Nephron progenitor cell (in vitro differentiated cells): Measurements from ENCODE around the gene LMBRD2.

Experiments used
- DNase-seq: peaks from one replicate; pipeline ENCODE4 v3.0.0; 2021
- H3K27ac Mint-ChIP-seq: 2 replicates; pipeline ENCODE4 v1.8.0; 2021; ENCODE audit warnings: mild to moderate bottlenecking, moderate library complexity, mixed read lengths
- H3K27me3 Mint-ChIP-seq: 2 replicates; pipeline ENCODE4 v1.8.0; 2021; ENCODE audit warnings: mild to moderate bottlenecking, low read depth, mixed read lengths; ENCODE audit not compliant: poor library complexity
- H3K36me3 Mint-ChIP-seq: 2 replicates; pipeline ENCODE4 v1.8.0; 2021; ENCODE audit warnings: low read depth, mixed read lengths
- H3K4me1 Mint-ChIP-seq: 2 replicates; pipeline ENCODE4 v1.8.0; 2021; ENCODE audit warnings: mixed read lengths
- H3K4me3 Mint-ChIP-seq: 2 replicates; pipeline ENCODE4 v1.8.0; 2021; ENCODE audit warnings: mild to moderate bottlenecking, moderate library complexity, mixed read lengths
- H3K9me3 Mint-ChIP-seq: 2 replicates; pipeline ENCODE4 v1.8.0; 2021; ENCODE audit warnings: mild to moderate bottlenecking, moderate library complexity, mixed read lengths
- TF ChIP-seq, protein P1 (sequence below): fragments of 200-600 bp; sonication (generic); IDR thresholded peaks from 2 replicates; pipeline ENCODE4 v1.5.0; 2021; ENCODE audit warnings: antibody characterized with exemption

Gene LMBRD2

GRCh38 chr5:36111238-36111637, 40.4 kb downstream of the LMBRD2 start:
- Mint-ChIP-seq H3K36me3 (peaks cover 19% of the 10 kb centered on the region), H3K27me3 (no peaks in the 10 kb centered on the region), H3K27ac (no peak overlapping the region), H3K9me3 (no peaks in the 10 kb centered on the region), H3K4me1 (no peaks in the 10 kb centered on the region), H3K4me3 (no peak overlapping the region)
- TF ChIP-seq, protein P1, sequence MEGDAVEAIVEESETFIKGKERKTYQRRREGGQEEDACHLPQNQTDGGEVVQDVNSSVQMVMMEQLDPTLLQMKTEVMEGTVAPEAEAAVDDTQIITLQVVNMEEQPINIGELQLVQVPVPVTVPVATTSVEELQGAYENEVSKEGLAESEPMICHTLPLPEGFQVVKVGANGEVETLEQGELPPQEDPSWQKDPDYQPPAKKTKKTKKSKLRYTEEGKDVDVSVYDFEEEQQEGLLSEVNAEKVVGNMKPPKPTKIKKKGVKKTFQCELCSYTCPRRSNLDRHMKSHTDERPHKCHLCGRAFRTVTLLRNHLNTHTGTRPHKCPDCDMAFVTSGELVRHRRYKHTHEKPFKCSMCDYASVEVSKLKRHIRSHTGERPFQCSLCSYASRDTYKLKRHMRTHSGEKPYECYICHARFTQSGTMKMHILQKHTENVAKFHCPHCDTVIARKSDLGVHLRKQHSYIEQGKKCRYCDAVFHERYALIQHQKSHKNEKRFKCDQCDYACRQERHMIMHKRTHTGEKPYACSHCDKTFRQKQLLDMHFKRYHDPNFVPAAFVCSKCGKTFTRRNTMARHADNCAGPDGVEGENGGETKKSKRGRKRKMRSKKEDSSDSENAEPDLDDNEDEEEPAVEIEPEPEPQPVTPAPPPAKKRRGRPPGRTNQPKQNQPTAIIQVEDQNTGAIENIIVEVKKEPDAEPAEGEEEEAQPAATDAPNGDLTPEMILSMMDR, result no peak
- DNase-seq, result no peak

- Mint-ChIP-seq H3K27ac (no peak overlapping the region), H3K36me3 (peaks cover 18% of the 10 kb centered on the region), H3K4me1 (no peaks in the 10 kb centered on the region), H3K9me3 (no peaks in the 10 kb centered on the region), H3K4me3 (no peak overlapping the region), H3K27me3 (no peaks in the 10 kb centered on the region)
- DNase-seq, result no peak
- TF ChIP-seq, protein P1, result no peak
Observed at GRCh38 chr5:36108758-36109460, 42.8 kb downstream of the LMBRD2 start.

DNA sequence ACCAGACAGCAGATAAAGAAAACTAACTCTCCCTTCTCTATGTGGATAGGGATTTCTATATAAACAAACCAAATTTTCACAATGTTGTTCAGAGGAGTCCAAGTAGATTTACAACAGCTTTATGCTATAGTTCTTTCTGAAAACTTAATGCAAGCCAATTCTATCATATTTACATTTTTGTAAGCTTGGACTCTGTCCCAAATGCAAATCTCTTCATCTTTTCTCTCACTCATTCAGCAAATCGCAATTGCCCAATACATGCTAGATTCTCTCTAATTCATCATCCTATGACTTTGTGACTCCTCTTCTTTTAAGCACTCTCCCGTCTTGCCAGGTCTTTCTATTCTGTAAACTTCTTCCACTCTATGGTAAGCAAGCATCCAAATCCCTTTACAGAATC, 45.9 kb downstream of the LMBRD2 start:
- Mint-ChIP-seq H3K4me1 (no peaks in the 10 kb centered on the region), H3K4me3 (no peak overlapping the region), H3K9me3 (no peaks in the 10 kb centered on the region), H3K27ac (no peak overlapping the region), H3K27me3 (no peaks in the 10 kb centered on the region), H3K36me3 (peaks cover 18% of the 10 kb centered on the region)
- TF ChIP-seq, protein P1, result no peak
- no peak for DNase-seq

DNA sequence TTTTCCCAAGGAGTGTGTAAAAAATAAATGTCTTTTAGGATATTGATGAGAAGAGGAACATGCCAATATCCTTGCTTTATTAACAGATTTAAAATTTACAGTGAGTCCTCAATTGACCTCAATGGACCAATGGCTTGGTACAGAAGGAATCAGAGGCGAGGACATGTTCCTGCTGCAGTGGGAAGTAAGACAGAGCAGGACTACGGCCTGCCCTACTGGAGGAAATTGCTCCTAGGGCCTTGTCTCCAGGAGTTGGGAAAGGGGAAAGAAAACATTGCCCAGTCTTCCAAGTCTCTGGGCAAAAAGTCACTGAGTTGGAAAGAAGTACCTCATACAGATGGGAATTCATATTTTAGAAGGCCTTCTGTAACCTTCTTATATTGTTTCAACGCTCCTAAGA, 51.9 kb downstream of the LMBRD2 start:
- H3K4me1 Mint-ChIP-seq, result no peaks in the 10 kb centered on the region
- TF ChIP-seq, protein P1, result no peak
- DNase-seq, result no peak
- H3K9me3 Mint-ChIP-seq, result no peaks in the 10 kb centered on the region
- H3K36me3 Mint-ChIP-seq, result no peaks in the 10 kb centered on the region
- H3K27ac Mint-ChIP-seq, result no peak overlapping the region
- no peaks in the 10 kb centered on the region for H3K27me3 Mint-ChIP-seq
- no peak overlapping the region for H3K4me3 Mint-ChIP-seq

DNA sequence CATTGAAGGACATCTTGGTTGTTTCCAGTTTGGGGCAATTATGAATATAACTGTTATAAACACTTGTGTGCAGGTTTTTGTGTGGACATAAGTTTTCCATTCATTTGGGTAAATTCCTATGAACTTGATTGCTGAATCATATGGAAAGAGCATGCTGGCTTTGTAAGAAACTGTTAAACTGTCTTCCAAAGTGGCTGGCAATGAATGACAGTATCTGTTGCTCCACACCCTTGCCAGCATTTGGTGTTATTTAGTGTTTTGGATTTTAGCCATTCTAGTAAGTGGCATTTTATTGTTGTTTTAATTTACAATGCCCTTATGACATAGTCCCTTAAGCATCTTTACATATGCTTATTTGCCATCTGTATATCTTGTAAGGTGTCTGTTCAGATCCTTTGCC, 55.2 kb downstream of the LMBRD2 start:
- H3K4me1 Mint-ChIP-seq, result no peaks in the 10 kb centered on the region
- H3K27ac Mint-ChIP-seq, result no peak overlapping the region
- TF ChIP-seq, protein P1, result no peak
- no peak overlapping the region for H3K4me3 Mint-ChIP-seq
- H3K9me3 Mint-ChIP-seq, result peaks cover 9% of the 10 kb centered on the region
- no peak for DNase-seq
- H3K27me3 Mint-ChIP-seq, result no peaks in the 10 kb centered on the region
- H3K36me3 Mint-ChIP-seq, result no peaks in the 10 kb centered on the region

- Mint-ChIP-seq H3K27ac (no peak overlapping the region), H3K4me3 (no peak overlapping the region), H3K9me3 (peaks cover 19% of the 10 kb centered on the region), H3K27me3 (peaks cover 4% of the 10 kb centered on the region), H3K4me1 (no peaks in the 10 kb centered on the region), H3K36me3 (no peaks in the 10 kb centered on the region)
- no peak for DNase-seq
- TF ChIP-seq, protein P1, result no peak
Observed at GRCh38 chr5:36089989-36090388, 61.7 kb downstream of the LMBRD2 start.
